Measurements from ENCODE around the gene GNL2.
"Not testable (repeated sequence)": the region's sequence is repeated elsewhere in the genome, so short reads cannot be mapped to it uniquely, and the experiment has no call there.

Gene GNL2

GRCh38 chr1:37559080-37559479 lies 36.7 kb downstream of the GNL2 start:
- DNase-seq: no peak

- no peak for DNase-seq
Measured at GRCh38 chr1:37558411-37558810, 37.3 kb downstream of the GNL2 start.

- DNase-seq: no peak
Measured at GRCh38 chr1:37557402-37557801, 38.3 kb downstream of the GNL2 start.

- peak; percentile 97 for DNase-seq
Measured at GRCh38 chr1:37556712-37557196, 39.0 kb downstream of the GNL2 start, which contains the start of gene DNALI1. TSS of gene DNALI1 (plus strand) at chr1:37556940. CDS start at chr1:37556995, 55 bp downstream.

- DNase-seq: peak; percentile 98
Measured at GRCh38 chr1:37553927-37554808, 41.6 kb downstream of the GNL2 start, which contains the start of gene SNIP1. TSS of gene SNIP1 (minus strand) at chr1:37554293. CDS start at chr1:37554229, 64 bp downstream.

GRCh38 chr1:37553598-37553926 lies 42.2 kb downstream of the GNL2 start:
- DNase-seq: peak; percentile 49

GRCh38 chr1:37549341-37549740 lies 46.4 kb downstream of the GNL2 start:
- DNase-seq: no peak

GRCh38 chr1:37545019-37545418 lies 50.7 kb downstream of the GNL2 start:
- no peak for DNase-seq

- no peak for DNase-seq
Measured at GRCh38 chr1:37544530-37544929, 51.2 kb downstream of the GNL2 start.

GRCh38 chr1:37540036-37540785 lies 55.5 kb downstream of the GNL2 start:
- no peak for DNase-seq

GRCh38 chr1:37539154-37539553 lies 56.6 kb downstream of the GNL2 start:
- not testable (repeated sequence) for DNase-seq

- DNase-seq: peak; percentile 57
Measured at GRCh38 chr1:37537378-37537777, 58.4 kb downstream of the GNL2 start.

- DNase-seq: no peak
Measured at GRCh38 chr1:37533317-37534093, 62.2 kb downstream of the GNL2 start.

GRCh38 chr1:37532418-37533156 lies 63.1 kb downstream of the GNL2 start:
- not testable (repeated sequence) for DNase-seq

- peak; percentile 7 for DNase-seq
Measured at GRCh38 chr1:37529888-37530287, 65.8 kb downstream of the GNL2 start.

- no peak for DNase-seq
Measured at GRCh38 chr1:37519613-37520012, 76.1 kb downstream of the GNL2 start.

- DNase-seq: not testable (repeated sequence)
Measured at GRCh38 chr1:37518929-37519328, 76.8 kb downstream of the GNL2 start.

GRCh38 chr1:37518241-37518640 lies 77.5 kb downstream of the GNL2 start:
- not testable (repeated sequence) for DNase-seq

- DNase-seq: no peak
Measured at GRCh38 chr1:37517569-37517968, 78.2 kb downstream of the GNL2 start.

Data from DMS53 (cell line).